Neural progenitor cell (in vitro differentiated cells): ENCODE data around the gene LHX6.

ENCODE experiments used
- EZH2 ChIP-seq: fragments of 200-600 bp; sonication (generic); IDR thresholded peaks from 2 replicates; pipeline ENCODE4 v1.6.1; 2017; ENCODE audit warnings: antibody characterized with exemption, mild to moderate bottlenecking, moderate library complexity
- EZH2phosphoT487 ChIP-seq: fragments of 200-600 bp; sonication (generic); IDR thresholded peaks from 2 replicates; pipeline ENCODE4 v1.6.1; 2017; ENCODE audit warnings: antibody characterized with exemption
- TF ChIP-seq, protein P1 (sequence below): fragments of 200-600 bp; sonication (generic); IDR thresholded peaks from 2 replicates; pipeline ENCODE4 v1.5.1; 2017; ENCODE audit warnings: antibody characterized with exemption, mild to moderate bottlenecking

DNA sequence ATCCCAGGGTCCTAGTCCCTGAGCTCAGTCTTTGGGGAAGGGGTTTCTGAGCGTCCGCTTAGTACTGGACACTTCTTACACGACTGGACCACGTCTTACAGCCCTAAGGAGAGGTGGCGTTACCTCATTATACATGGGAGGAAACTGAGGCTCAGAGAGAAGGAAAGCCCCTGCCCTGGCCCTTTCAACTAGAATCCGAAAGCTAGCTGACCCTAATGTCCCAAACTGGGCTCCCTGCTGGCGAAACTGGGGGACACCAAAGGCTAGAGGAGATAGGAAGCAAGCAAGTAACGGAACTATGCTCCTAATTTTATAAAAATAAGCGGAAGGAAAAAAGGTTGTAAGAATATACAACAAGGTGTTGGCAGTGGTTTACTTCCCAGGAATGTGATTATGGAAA lies 14.2 kb downstream of the LHX6 start:
- TF ChIP-seq, protein P1, sequence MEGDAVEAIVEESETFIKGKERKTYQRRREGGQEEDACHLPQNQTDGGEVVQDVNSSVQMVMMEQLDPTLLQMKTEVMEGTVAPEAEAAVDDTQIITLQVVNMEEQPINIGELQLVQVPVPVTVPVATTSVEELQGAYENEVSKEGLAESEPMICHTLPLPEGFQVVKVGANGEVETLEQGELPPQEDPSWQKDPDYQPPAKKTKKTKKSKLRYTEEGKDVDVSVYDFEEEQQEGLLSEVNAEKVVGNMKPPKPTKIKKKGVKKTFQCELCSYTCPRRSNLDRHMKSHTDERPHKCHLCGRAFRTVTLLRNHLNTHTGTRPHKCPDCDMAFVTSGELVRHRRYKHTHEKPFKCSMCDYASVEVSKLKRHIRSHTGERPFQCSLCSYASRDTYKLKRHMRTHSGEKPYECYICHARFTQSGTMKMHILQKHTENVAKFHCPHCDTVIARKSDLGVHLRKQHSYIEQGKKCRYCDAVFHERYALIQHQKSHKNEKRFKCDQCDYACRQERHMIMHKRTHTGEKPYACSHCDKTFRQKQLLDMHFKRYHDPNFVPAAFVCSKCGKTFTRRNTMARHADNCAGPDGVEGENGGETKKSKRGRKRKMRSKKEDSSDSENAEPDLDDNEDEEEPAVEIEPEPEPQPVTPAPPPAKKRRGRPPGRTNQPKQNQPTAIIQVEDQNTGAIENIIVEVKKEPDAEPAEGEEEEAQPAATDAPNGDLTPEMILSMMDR: no peak
- TF ChIP-seq EZH2: peak; percentile 3
- peak; percentile 8 for TF ChIP-seq EZH2phosphoT487
